ENCODE results near the gene APOA1.
"Not testable (repeated sequence)": the region's sequence is repeated elsewhere in the genome, so short reads cannot be mapped to it uniquely, and the experiment has no call there.

The APOA1 gene

GRCh38 chr11:116811194-116811593 lies 26.2 kb downstream of the APOA1 start:
- ATAC-seq: no peak

GRCh38 chr11:116808262-116809175 lies 28.9 kb downstream of the APOA1 start:
- ATAC-seq: no peak

GRCh38 chr11:116807601-116808261 lies 29.7 kb downstream of the APOA1 start:
- no peak for ATAC-seq

DNA sequence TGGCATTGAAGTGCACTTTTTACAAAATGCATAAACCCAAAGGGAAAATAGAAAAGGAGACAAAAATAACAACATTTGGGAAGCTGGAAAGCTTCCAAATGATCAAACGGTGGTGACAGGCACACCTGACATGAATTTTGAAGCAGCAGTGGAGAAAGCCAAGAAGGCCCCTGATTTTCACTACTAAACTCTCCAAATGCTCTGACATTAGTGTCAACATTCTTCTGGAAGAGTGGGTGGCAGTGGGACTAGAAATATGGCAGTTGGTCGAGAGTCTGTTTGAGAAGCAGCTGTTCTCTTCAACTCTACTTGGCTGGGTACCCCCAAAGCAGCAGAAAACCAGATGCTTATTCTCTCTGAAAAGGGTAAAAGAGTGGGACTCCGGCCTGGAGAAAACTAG lies 33.4 kb downstream of the APOA1 start:
- no peak for ATAC-seq

- ATAC-seq: not testable (repeated sequence)
These were observed 35.8 kb downstream of the APOA1 start for GRCh38 chr11:116801662-116802061.

GRCh38 chr11:116800610-116801009 lies 36.8 kb downstream of the APOA1 start:
- ATAC-seq: no peak

DNA sequence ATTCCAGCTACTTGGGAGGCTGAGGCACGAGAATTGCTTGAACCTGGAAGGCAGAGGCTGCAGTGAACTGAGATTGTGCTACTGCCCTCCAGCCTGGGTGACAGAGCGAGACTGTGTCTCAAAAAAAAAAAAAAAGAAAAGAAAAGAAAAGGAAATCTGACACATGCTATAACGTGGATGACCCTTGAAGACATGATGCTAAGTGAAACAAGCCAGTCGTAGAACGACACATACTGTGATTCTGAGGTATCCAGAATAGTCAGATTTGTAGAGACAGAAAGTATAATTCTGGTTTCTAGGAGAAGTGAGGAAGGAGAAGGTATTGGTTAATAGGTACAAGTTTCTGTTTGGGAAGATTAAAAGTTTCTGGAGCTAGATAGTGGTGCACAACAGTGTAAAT lies 39.1 kb downstream of the APOA1 start:
- ATAC-seq: peak in 1 of 2 donors; percentile 43

- no peak for ATAC-seq
These were observed 39.6 kb downstream of the APOA1 start for GRCh38 chr11:116797816-116798215.

GRCh38 chr11:116796548-116796947 lies 40.9 kb downstream of the APOA1 start:
- no peak for ATAC-seq

DNA sequence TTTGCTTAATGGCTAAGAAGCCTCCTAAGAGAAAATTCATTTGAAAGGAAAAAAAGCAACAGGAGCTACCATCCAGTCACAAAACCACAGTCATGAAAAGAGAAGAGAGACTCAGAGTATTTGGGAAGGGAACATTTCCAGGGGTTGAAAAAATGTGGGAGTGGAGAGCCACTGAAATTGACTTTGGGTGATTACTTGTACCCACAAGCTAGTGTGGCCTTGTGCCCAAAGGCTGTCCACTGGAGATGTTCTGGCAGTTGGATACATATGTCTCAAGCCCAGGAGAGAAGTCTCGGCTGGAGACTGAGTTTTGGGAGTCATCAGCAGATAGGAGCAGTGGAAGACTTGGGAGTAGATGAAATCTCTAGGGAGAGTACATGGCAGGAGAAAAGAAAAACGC lies 42.6 kb downstream of the APOA1 start:
- ATAC-seq: no peak

GRCh38 chr11:116793772-116794097 lies 43.7 kb downstream of the APOA1 start:
- ATAC-seq: no peak

DNA sequence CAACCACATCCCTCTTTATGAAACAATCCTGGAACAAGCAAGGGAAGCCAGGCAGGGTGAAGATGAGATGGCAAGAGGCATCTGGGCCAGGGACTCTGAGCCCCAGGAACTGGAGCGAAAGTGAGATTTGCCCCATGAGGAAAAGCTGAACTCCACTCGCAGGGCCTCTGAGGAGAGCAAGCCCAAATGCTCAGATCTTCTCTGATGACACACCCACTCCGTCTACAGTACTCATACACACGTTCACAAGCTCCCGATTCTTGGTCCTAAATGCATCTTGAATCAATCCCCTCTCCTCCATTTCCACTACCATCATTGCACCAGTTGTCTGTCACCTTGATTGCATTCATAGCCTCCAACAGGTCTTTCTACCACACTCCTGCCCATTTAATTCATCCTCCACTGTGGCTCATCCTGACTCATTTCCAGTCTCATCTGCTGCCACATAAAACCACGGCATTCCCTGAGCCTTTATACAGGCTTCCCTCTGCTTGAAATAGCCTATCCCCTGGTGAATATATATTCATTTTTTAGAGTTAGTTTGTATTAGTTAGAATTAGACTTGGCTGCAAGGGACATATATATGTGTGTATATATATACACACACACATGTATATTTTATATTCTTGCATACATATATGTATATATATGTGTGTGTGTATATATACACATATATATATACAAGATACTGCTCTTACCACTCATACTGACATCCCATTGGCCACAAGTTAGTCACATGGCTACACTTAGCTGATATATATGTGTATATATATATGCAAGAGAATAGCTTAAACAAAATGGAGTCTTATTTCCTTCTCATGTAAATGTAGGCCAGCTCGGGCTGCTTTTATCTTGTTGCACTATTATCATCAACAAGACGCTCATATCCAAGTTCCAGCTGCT lies 44.3 kb downstream of the APOA1 start:
- ATAC-seq: no peak

GRCh38 chr11:116792144-116792868 lies 45.1 kb downstream of the APOA1 start:
- ATAC-seq: no peak

DNA sequence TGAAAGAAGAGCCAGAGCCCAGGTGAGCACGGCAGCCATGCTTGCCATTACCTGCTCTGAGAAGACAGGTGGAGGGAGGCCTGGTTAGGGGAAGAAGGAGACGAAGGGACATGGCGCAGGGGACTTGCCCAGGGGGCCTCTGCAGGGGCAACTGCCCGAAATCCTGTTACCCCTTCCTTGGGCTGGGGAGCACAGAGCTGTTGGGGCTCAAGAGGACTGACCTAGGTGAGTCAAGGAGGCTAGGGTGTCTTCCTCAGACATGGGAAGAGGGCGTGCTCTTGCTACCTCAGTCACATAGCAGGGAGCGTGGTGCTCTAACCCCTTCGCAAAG lies 45.6 kb downstream of the APOA1 start, which contains the start of gene APOA5:
Gene APOA5 (minus strand): TSS at position 67 of the 331 bp plus-strand sequence. CDS start 19 bp downstream, at position 48.
- ATAC-seq: no peak

DNA sequence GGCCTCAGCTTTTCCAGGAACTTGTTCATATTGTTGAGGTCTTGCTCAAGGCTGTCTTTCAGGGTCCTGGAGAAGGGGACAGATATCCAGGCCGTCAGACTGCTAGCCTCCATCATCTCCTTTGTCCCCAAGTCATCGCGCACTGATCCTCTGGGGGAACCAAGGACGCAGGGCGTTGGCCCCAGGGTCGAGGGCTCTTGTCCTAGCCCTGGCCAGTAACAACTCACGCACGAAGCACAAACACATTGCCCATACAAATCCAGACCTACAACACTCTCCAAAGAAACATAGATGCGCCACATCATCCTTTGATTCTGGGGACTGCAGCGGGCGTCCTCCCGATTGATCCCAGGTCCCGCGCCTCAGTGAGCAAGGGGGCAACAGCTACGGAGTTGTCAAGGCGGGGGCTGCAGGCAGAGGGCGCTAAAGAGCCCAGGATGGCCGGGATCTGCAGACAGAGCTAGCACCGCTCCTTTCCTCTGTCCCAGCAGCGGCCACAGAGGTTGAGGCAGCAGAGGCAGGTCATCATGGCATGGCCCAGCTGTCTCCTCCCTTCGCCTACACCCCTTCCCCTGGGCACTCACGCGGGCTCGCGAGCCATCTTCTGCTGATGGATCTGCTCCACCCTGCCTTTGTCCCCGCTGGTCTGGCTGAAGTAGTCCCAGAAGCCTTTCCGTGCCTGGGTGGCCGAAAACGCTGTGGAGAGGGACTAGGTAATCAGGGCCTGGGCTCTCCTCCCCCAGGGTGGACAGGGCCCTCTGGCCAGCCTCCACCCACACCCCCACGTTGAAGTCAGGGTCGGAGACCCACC lies 46.2 kb downstream of the APOA1 start:
- peak; percentile 46 to 52 for ATAC-seq

DNA sequence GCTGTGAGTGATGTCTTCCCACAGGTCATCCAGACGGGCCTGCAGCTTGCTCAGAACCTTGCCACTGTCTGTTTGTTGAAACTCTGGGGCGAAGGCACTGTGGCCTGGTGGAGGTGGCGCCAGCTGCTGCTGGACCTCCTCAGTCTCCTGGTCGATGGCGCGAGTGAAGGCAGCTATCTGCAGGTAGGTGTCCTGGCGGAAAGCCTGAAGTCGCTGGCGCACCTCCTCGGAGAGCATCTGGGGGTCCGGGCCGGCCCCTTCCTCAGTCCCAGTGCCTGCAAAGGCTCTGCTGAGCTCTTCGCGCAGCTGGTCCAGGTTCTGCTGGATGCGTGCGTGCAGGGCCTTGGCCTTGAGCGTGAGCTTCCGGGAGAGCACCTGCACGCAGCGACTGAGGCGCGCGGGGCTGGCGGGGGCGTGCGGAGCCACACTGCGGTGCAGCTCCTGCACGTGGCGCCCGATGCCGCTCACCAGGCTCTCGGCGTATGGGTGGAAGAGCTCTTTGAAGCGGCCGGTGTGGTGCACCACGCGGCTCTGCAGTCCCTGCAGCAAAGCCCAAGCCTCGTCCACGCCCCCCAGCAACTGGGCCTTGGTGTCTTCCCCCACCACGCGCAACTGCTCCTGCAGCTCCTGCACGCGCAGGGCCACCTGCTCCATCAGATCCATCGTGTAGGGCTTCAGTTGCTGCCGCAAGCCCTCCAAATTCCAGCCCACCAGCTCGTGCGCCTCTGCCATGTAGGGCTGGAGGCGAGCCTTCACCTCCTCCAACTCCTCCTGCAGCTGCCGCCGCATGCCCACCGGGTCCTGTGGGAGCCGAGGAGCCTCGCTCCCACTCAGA lies 47.0 kb downstream of the APOA1 start:
- no peak for ATAC-seq

DNA sequence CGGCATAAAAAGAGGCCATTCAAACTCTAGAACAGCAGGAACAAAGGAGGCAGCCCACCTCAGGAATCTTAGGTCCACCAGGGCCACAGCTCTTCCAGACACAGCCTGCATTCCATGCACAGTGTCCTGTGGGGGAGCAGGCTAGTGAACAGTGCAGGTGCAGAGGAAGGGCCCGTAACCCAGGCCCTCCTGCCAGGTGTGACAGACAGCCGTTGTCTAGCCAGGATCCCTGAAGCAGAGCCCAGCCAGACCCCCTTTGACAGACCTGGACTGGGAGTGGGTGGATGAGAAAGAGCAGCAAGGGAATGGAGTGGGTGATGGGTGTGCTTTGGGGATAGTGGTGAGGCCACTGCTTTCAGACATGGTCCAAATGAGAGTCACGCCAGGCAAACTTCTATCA lies 48.4 kb downstream of the APOA1 start:
- no peak for ATAC-seq

GRCh38 chr11:116788534-116788933 lies 48.9 kb downstream of the APOA1 start:
- ATAC-seq: no peak

GRCh38 chr11:116787786-116788486 lies 49.5 kb downstream of the APOA1 start, which contains the start of gene ZPR1:
Gene ZPR1 (minus strand): TSS chr11:116788023. CDS start chr11:116787990, 33 bp downstream.
- peak; percentile 86 to 87 for ATAC-seq

- ATAC-seq: peak in 1 of 2 donors; percentile 13
These were observed 50.0 kb downstream of the APOA1 start for GRCh38 chr11:116787436-116787785.

Measured in activated CD4-positive, CD25-positive, alpha-beta regulatory T cell treated with anti-CD3 and anti-CD28 coated beads, Interleukin-2, amount 50 U/mL, for 24 hours (primary cell).